Measurements from ENCODE around the gene GPR52. TPM values are rescaled to one million over a fixed set of nuclear protein-coding genes. Genes with fewer than 3 reads are reported as not detected.

GPR52 gene
- total and polyA plus RNA-seq, 2 of the 4 experiments (the other 2 are of a cell fraction): 0.90 TPM; not detected in 1

- H2AK9ac ChIP-seq (replicated peaks; ENCODE audit: low read depth, low read length, poor library complexity): no peak overlapping the region
- DNase-seq (no peak), ATAC-seq (ENCODE audit: low read depth) (no peak)
- CTCF ChIA-PET: interaction anchor here (0.6 kb wide), 1 partner anchor 1715 kb away, joined by 3 read pairs; no protein-coding TSS in a partner anchor
- no peak overlapping the region for H3K18ac ChIP-seq (ENCODE audit: low read depth, low read length)
- H3K9me3 ChIP-seq (ENCODE audit: control insufficient read depth, insufficient read depth, low read length): no peaks in the 10 kb centered on the region
- in situ Hi-C loops (cut with MboI; ENCODE audit: low sequenced_read_pairs): no loop called here
- no peak overlapping the region for H3K4ac ChIP-seq (ENCODE audit: low read depth, low read length)
- POLR2A ChIA-PET (ENCODE audit: unreplicated experiment): no interaction called here
- no peak overlapping the region for H3K9ac ChIP-seq (ENCODE audit: low read depth, low read length)
- no peak overlapping the region for H3K56ac ChIP-seq (ENCODE audit: extremely low read depth, insufficient read depth, low read length)
- no peak overlapping the region for H2AFZ ChIP-seq (replicated peaks; ENCODE audit: low read length, poor library complexity)
- H2BK120ac ChIP-seq (ENCODE audit: low read depth, low read length): no peak overlapping the region
- TF ChIP-seq POLR2A (IDR thresholded peaks at IDR 0.05; ENCODE audit: low read depth, low read length) (no peak), RCOR1 (IDR thresholded peaks at IDR 0.05; ENCODE audit: insufficient replicate concordance, low read length) (no peak), MAFK (IDR thresholded peaks at IDR 0.05; ENCODE audit: low read depth, low read length) (peak; percentile 78)
- WGBS, 2 experiments (ENCODE audit: extremely low coverage in 2 of 2, insufficient read length in 1 of 2): no CpG with 5 or more reads among the region's 2 CpGs
- H2BK5ac ChIP-seq (ENCODE audit: low read depth, low read length, poor library complexity, severe bottlenecking): no peak overlapping the region
- no peak overlapping the region for H3K14ac ChIP-seq (replicated peaks; ENCODE audit: low read depth, low read length)
- no peak overlapping the region for H3K4me2 ChIP-seq (ENCODE audit: low read depth, low read length)
- no peaks in the 10 kb centered on the region; a peak in 1 of 4 replicates for H3K79me1 ChIP-seq (ENCODE audit: low read depth in 1 of 2, low read length in 2 of 2)
- no peak overlapping the region for H2BK15ac ChIP-seq (ENCODE audit: low read depth, low read length)
- no peaks in the 10 kb centered on the region for H3K4me1 ChIP-seq (ENCODE audit: control insufficient read depth, insufficient read depth, low read length)
- 0 out of 2 replicates have a peak, but pooled peaks cover 2% of the 10 kb centered on the region for H3K9me1 ChIP-seq (ENCODE audit: insufficient read depth, low read length)
- no peaks in the 10 kb centered on the region for H3K36me3 ChIP-seq (ENCODE audit: control insufficient read depth, insufficient read depth, low read length)
- no peak overlapping the region for H4K8ac ChIP-seq (ENCODE audit: low read depth in 2 of 2, low read length in 2 of 2)
- BruUV-seq (replicated peaks): no TSS peak
- no peak overlapping the region for H4K5ac ChIP-seq (ENCODE audit: low read depth, low read length)
- dilution Hi-C loops (cut with HindIII; ENCODE audit: low sequenced_read_pairs, unreplicated experiment): no loop called here
- H3K4me3 ChIP-seq (ENCODE audit: insufficient read depth, low read depth, low read length): no peak overlapping the region
- no peak overlapping the region for H3K27ac ChIP-seq (ENCODE audit: insufficient read depth, low read length)
- H3K27me3 ChIP-seq (ENCODE audit: control insufficient read depth, insufficient read depth, low read length): no peaks in the 10 kb centered on the region
- no peak overlapping the region for H2BK20ac ChIP-seq (ENCODE audit: low read depth, low read length)
- intact Hi-C loops (cut with micrococcal nuclease): no loop called here
- H3K23ac ChIP-seq (ENCODE audit: low read depth, low read length): no peak overlapping the region
- H2AK5ac ChIP-seq (ENCODE audit: low read depth, low read length): no peak overlapping the region
- no peaks in the 10 kb centered on the region for H4K20me1 ChIP-seq (ENCODE audit: insufficient read depth, low read length)
- H4K91ac ChIP-seq (ENCODE audit: insufficient read depth, low read depth, low read length): no peak overlapping the region
Observed at GRCh38 chr1:174469052-174469451, 21.3 kb downstream of the GPR52 start.

All from IMR-90 (cell line).